Gastroesophageal sphincter (tissue), 3 donors: ENCODE results near the gene NFKBIZ.

Experiments
- EP300 ChIP-seq: sonication (generic); formaldehyde crosslinking; IDR thresholded peaks from one replicate; pipeline ENCODE4 v1.6.1; 2017; ENCODE audit warnings: antibody characterized with exemption, mild to moderate bottlenecking
- TF ChIP-seq, protein P1 (sequence below), 4 experiments: fragments of 200-600 bp in 2 of 4; fragments of 450-650 bp in 2 of 4; sonication (generic) in 1 of 4; IDR thresholded peaks; one replicate each; pipeline ENCODE4 v1.5.1; 2017 to 2019; ENCODE audit warnings: antibody characterized with exemption in 4 of 4, mild to moderate bottlenecking in 2 of 4, moderate library complexity in 2 of 4

DNA sequence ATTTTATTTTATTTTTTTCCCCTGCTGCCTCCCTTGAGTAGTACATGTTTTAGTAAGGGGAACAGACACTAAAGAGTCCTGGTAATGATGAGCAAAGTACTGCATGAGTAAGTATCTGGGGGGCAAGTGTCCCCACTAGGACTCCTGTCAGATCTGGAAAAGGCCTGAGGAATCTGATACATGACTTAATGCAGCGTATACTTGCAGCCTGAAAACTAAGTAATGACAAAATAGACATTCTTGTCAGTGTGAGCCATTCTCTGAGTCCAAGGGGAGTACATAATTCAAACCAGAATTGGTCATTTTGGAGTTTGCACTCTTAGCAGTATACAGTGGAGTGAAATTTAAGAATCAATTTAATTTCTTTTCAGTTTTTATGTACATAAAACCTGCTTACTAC lies 42.8 kb upstream of the NFKBIZ start:
- TF ChIP-seq, protein P1, sequence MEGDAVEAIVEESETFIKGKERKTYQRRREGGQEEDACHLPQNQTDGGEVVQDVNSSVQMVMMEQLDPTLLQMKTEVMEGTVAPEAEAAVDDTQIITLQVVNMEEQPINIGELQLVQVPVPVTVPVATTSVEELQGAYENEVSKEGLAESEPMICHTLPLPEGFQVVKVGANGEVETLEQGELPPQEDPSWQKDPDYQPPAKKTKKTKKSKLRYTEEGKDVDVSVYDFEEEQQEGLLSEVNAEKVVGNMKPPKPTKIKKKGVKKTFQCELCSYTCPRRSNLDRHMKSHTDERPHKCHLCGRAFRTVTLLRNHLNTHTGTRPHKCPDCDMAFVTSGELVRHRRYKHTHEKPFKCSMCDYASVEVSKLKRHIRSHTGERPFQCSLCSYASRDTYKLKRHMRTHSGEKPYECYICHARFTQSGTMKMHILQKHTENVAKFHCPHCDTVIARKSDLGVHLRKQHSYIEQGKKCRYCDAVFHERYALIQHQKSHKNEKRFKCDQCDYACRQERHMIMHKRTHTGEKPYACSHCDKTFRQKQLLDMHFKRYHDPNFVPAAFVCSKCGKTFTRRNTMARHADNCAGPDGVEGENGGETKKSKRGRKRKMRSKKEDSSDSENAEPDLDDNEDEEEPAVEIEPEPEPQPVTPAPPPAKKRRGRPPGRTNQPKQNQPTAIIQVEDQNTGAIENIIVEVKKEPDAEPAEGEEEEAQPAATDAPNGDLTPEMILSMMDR (IDR thresholded peaks at IDR 0.05): no peak
- no peak for TF ChIP-seq EP300
